H7 (cell line): Measurements from ENCODE around the gene CLASP1. TPM values are rescaled to one million over a fixed set of nuclear protein-coding genes. Genes with fewer than 3 reads are reported as not detected.
"Not testable (repeated sequence)": the region's sequence is repeated elsewhere in the genome, so short reads cannot be mapped to it uniquely, and the experiment has no call there.

Experiments
- DNase-seq: peaks from one replicate; pipeline ENCODE4 v3.0.0; 2012
- H3K27me3 ChIP-seq: 2 replicates; pipeline ENCODE4 v1.6.0; 2011; ENCODE audit warnings: mild to moderate bottlenecking, low read length; ENCODE audit not compliant: control insufficient read depth, insufficient read depth
- H3K36me3 ChIP-seq: replicated peaks from 2 replicates; pipeline ENCODE4 v1.5.1; 2011; ENCODE audit warnings: low read length; ENCODE audit not compliant: control insufficient read depth, insufficient read depth
- H3K4me3 ChIP-seq: 2 replicates; pipeline ENCODE4 v1.5.1; 2011; ENCODE audit warnings: low read depth, mild to moderate bottlenecking, control low read depth, low read length, moderate library complexity; ENCODE audit not compliant: insufficient read depth
- total RNA-seq: library from RNA; depleted of rRNA; stranded (reverse); fragments of >200 nt; shearing (Covaris generic); gene quantifications from 2 replicates; pipeline ENCODE4 v1.2.3, GENCODE V29; 2014

The CLASP1 gene
- total RNA-seq, 1 experiment from 2014 or later, result 22.9 TPM

GRCh38 chr2:121472470-121472993 is 176.7 kb downstream of the CLASP1 start:
- Histone ChIP-seq H3K27me3 (no peaks in the 10 kb centered on the region), H3K4me3 (no peak overlapping the region), H3K36me3 (peaks cover 5% of the 10 kb centered on the region)
- DNase-seq, result no peak

GRCh38 chr2:121471532-121472469 is 177.5 kb downstream of the CLASP1 start:
- DNase-seq, result no peak
- Histone ChIP-seq H3K4me3 (no peak overlapping the region), H3K27me3 (no peaks in the 10 kb centered on the region), H3K36me3 (peaks cover 5% of the 10 kb centered on the region)

GRCh38 chr2:121470917-121471316 is 178.3 kb downstream of the CLASP1 start:
- Histone ChIP-seq H3K36me3 (peaks cover 5% of the 10 kb centered on the region), H3K4me3 (no peak overlapping the region), H3K27me3 (no peaks in the 10 kb centered on the region)
- DNase-seq, result no peak

- Histone ChIP-seq H3K36me3 (peaks cover 5% of the 10 kb centered on the region), H3K4me3 (no peak overlapping the region), H3K27me3 (no peaks in the 10 kb centered on the region)
- DNase-seq, result no peak
These were observed 179.9 kb downstream of the CLASP1 start for GRCh38 chr2:121469356-121469755.

- DNase-seq, result no peak
- Histone ChIP-seq H3K27me3 (no peaks in the 10 kb centered on the region), H3K36me3 (peaks cover 5% of the 10 kb centered on the region)
These were observed 180.3 kb downstream of the CLASP1 start for GRCh38 chr2:121468936-121469335.

GRCh38 chr2:121459291-121459690 is 190.0 kb downstream of the CLASP1 start:
- Histone ChIP-seq H3K27me3 (no peaks in the 10 kb centered on the region), H3K4me3 (no peak overlapping the region), H3K36me3 (peaks cover 1% of the 10 kb centered on the region; the same call in 1 of the 2 replicates)
- no peak for DNase-seq

More at GRCh38 chr2:121468936-121469335, 180.3 kb downstream of the CLASP1 start:
- H3K4me3 ChIP-seq, result no peak overlapping the region

GRCh38 chr2:121456325-121456724 is 192.9 kb downstream of the CLASP1 start:
- no peaks in the 10 kb centered on the region; the same call in 1 of the 2 replicates for H3K36me3 ChIP-seq
- no peak overlapping the region for H3K4me3 ChIP-seq
- no peak for DNase-seq
- no peaks in the 10 kb centered on the region for H3K27me3 ChIP-seq

- Histone ChIP-seq H3K36me3 (peaks cover 2% of the 10 kb centered on the region), H3K4me3 (no peak overlapping the region), H3K27me3 (no peaks in the 10 kb centered on the region)
- DNase-seq, result no peak
These were observed 193.8 kb downstream of the CLASP1 start for GRCh38 chr2:121455446-121455845.

- DNase-seq, result no peak
- Histone ChIP-seq H3K27me3 (no peaks in the 10 kb centered on the region), H3K36me3 (peaks cover 2% of the 10 kb centered on the region), H3K4me3 (no peak overlapping the region)
These were observed 194.6 kb downstream of the CLASP1 start for GRCh38 chr2:121454549-121455090.

GRCh38 chr2:121451398-121451797 is 197.9 kb downstream of the CLASP1 start:
- no peak overlapping the region for H3K4me3 ChIP-seq
- peaks cover 16% of the 10 kb centered on the region for H3K36me3 ChIP-seq
- no peak for DNase-seq
- no peaks in the 10 kb centered on the region for H3K27me3 ChIP-seq

- DNase-seq, result no peak
- Histone ChIP-seq H3K36me3 (peaks cover 16% of the 10 kb centered on the region), H3K4me3 (no peak overlapping the region), H3K27me3 (no peaks in the 10 kb centered on the region)
These were observed 199.0 kb downstream of the CLASP1 start for GRCh38 chr2:121450301-121450700.

- Histone ChIP-seq H3K27me3 (no peaks in the 10 kb centered on the region), H3K36me3 (peaks cover 21% of the 10 kb centered on the region), H3K4me3 (no peak overlapping the region)
- DNase-seq, result no peak
These were observed 202.5 kb downstream of the CLASP1 start for GRCh38 chr2:121446647-121447241.

- no peak for DNase-seq
- Histone ChIP-seq H3K27me3 (no peaks in the 10 kb centered on the region), H3K36me3 (peaks cover 14% of the 10 kb centered on the region), H3K4me3 (no peak overlapping the region)
These were observed 206.4 kb downstream of the CLASP1 start for GRCh38 chr2:121442889-121443288.

GRCh38 chr2:121438290-121438689 is 211.0 kb downstream of the CLASP1 start:
- H3K36me3 ChIP-seq, DNase-seq, H3K4me3 ChIP-seq, H3K27me3 ChIP-seq: not testable (repeated sequence)
